ENCODE results near the gene SMURF1. TPM values are rescaled to one million over a fixed set of nuclear protein-coding genes. Genes with fewer than 3 reads are reported as not detected.

SMURF1 gene
- polyA plus RNA-seq, 1 donor from 2014 or later: 22.9 TPM

- Histone ChIP-seq H3K4me2 (ENCODE audit: low read length) (no peak overlapping the region), H3K27me3 (ENCODE audit: insufficient read depth, low read depth, low read length) (no peaks in the 10 kb centered on the region), H3K27ac (ENCODE audit: low read length) (no peak overlapping the region), H2AFZ (ENCODE audit: low read depth, low read length) (no peak overlapping the region), H3K4me3 (ENCODE audit: low read length) (no peak overlapping the region), H3F3A (ENCODE audit: insufficient read depth, low read length, poor library complexity, severe bottlenecking) (no peaks in the 10 kb centered on the region), H3K36me3 (ENCODE audit: insufficient read depth, low read length) (no peaks in the 10 kb centered on the region), H3K9me3 (ENCODE audit: low read length) (no peaks in the 10 kb centered on the region), H3K79me2 (replicated peaks; ENCODE audit: insufficient read depth, low read length) (peaks cover 76% of the 10 kb centered on the region), H4K20me1 (ENCODE audit: insufficient read depth) (no peaks in the 10 kb centered on the region), H3K9me2 (ENCODE audit: insufficient read depth, low read length) (no peaks in the 10 kb centered on the region), H3K9ac (ENCODE audit: low read length) (no peak overlapping the region)
- TF ChIP-seq TAF1 (IDR thresholded peaks at IDR 0.05; ENCODE audit: low read depth) (no peak), SMC3 (conservative IDR thresholded peaks at IDR 0.05; ENCODE audit: poor library complexity) (no peak), EP300 (conservative IDR thresholded peaks at IDR 0.05; ENCODE audit: poor library complexity, severe bottlenecking) (no peak), CTCF (IDR thresholded peaks at IDR 0.05; ENCODE audit: poor library complexity, severe bottlenecking) (no peak), MXI1 (conservative IDR thresholded peaks at IDR 0.05; ENCODE audit: poor library complexity, severe bottlenecking) (no peak), EZH2 (IDR thresholded peaks at IDR 0.05; ENCODE audit: borderline replicate concordance, insufficient read depth, low read length, poor library complexity, severe bottlenecking) (no peak)
Measured at GRCh38 chr7:99131290-99131689, 12.6 kb downstream of the SMURF1 start.

- H3K4me2 ChIP-seq (ENCODE audit: low read length): no peak overlapping the region
- no peaks in the 10 kb centered on the region for H3K9me2 ChIP-seq (ENCODE audit: insufficient read depth, low read length)
- no peaks in the 10 kb centered on the region for H3K36me3 ChIP-seq (ENCODE audit: insufficient read depth, low read length)
- H4K20me1 ChIP-seq (ENCODE audit: insufficient read depth): no peaks in the 10 kb centered on the region
- H3K79me2 ChIP-seq (replicated peaks; ENCODE audit: insufficient read depth, low read length): peaks cover 65% of the 10 kb centered on the region
- no peaks in the 10 kb centered on the region for H3K9me3 ChIP-seq (ENCODE audit: low read length)
- H3K9ac ChIP-seq (ENCODE audit: low read length): no peak overlapping the region
- no peak overlapping the region for H3K4me3 ChIP-seq (ENCODE audit: low read length)
- no peaks in the 10 kb centered on the region for H3F3A ChIP-seq (ENCODE audit: insufficient read depth, low read length, poor library complexity, severe bottlenecking)
- H3K27ac ChIP-seq (ENCODE audit: low read length): no peak overlapping the region
- H3K27me3 ChIP-seq (ENCODE audit: insufficient read depth, low read depth, low read length): no peaks in the 10 kb centered on the region
- TF ChIP-seq TAF1 (IDR thresholded peaks at IDR 0.05; ENCODE audit: low read depth) (no peak), SMC3 (conservative IDR thresholded peaks at IDR 0.05; ENCODE audit: poor library complexity) (no peak)
- H2AFZ ChIP-seq (ENCODE audit: low read depth, low read length): no peak overlapping the region
Measured at GRCh38 chr7:99129536-99129935, 14.4 kb downstream of the SMURF1 start.

GRCh38 chr7:99129001-99129400 lies 14.9 kb downstream of the SMURF1 start:
- no peak for TF ChIP-seq TAF1 (IDR thresholded peaks at IDR 0.05; ENCODE audit: low read depth)
- Histone ChIP-seq H3K9ac (ENCODE audit: low read length) (no peak overlapping the region), H3K79me2 (replicated peaks; ENCODE audit: insufficient read depth, low read length) (peaks cover 59% of the 10 kb centered on the region), H3K9me3 (ENCODE audit: low read length) (no peaks in the 10 kb centered on the region), H3K4me3 (ENCODE audit: low read length) (no peak overlapping the region), H3F3A (ENCODE audit: insufficient read depth, low read length, poor library complexity, severe bottlenecking) (no peaks in the 10 kb centered on the region), H3K9me2 (ENCODE audit: insufficient read depth, low read length) (no peaks in the 10 kb centered on the region), H3K27me3 (ENCODE audit: insufficient read depth, low read depth, low read length) (no peaks in the 10 kb centered on the region), H4K20me1 (ENCODE audit: insufficient read depth) (no peaks in the 10 kb centered on the region), H3K27ac (ENCODE audit: low read length) (no peak overlapping the region), H3K4me2 (ENCODE audit: low read length) (no peak overlapping the region), H3K36me3 (ENCODE audit: insufficient read depth, low read length) (no peaks in the 10 kb centered on the region), H2AFZ (ENCODE audit: low read depth, low read length) (no peak overlapping the region)
